HG03460 (cell line): ENCODE data around the gene TP53BP2.
A peak's percentile ranks its signal among the peaks of the same experiment; 100 is the strongest.

ENCODE experiments used
- ATAC-seq: cut with Tn5 transposase; IDR thresholded peaks from one replicate; pipeline ENCODE4 v1.9.1; 2021; ENCODE audit not compliant: unreplicated experiment

The TP53BP2 gene

DNA sequence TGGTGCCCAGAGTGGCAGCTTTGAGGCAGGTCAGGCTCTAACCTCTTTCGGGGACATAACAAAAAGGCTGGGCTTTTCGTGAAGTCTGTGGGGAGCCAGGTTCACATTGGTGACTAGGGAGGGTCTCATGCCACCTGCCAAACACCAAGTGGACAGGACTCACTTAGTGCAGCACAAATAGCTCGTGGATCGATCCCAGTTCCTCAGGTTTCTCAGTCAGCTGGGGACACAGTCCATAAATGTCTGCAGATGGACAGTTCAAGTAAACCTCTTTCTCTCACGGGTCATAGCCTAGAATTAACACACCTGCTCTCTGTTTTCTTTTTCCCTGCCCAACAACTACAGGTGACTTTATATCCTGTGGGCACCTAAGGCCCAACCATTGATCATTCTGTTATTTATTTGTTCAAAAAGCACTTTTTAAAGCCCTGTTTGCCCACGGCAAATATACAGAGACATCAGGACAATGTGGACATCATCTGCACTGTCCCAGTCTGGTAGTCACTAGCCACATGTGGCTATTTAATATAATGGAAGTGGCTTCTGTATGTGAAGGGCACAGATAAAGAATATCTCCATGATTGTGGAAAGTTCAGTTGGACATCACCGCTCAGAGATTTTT, 79.9 kb downstream of the TP53BP2 start:
- ATAC-seq = no peak

DNA sequence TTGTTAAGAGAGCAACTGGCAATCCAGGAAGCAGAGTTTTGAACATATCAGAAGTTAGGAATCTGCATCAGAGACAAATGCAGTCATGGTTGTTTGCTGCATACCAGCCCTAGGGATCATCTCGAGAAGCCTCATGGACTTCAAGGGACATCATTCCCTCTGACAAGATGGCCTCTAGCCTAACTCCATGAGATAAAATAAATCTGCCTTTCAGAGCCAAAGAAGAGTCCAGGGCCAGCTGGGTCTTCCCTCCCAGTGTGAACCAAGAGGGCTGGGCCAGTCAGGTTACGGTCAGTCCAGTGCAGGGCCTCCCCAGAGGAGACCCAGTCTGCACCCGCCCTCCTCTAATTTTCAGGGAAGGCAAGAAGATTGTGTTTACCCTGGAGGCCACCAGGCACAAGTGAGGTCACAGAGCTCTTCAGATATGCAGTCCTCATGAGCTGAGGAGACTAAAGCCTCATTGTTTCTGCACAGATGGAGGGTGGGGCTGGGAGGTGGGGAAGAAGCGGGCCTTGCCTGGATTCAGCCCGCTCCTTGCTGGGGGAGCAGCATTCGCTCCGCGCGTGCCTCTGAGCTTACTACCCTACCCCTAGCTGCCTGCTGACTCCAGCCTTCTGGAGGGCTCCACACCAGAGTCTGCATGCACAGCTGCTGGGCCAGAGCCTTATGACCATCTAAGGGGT, 80.6 kb downstream of the TP53BP2 start:
- no peak for ATAC-seq

DNA sequence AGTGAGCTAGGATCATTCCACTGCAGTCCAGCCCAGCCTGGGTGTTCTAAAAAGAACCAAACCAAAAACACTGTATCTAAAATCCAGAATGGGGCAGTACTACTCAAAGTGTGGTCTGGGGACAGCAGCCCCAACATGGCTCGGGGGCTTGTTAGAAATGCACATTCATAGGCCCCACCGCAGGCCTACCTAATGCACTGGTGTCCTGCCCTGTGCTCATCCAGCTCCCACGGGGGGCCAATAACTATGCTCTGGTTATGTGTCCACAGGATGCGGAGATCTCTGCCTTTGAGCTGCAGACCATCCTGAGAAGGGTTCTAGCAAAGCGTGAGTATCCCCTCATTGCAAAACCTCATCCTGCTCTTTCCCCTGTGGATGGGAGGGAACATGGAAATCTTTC, 81.9 kb downstream of the TP53BP2 start:
- ATAC-seq = no peak

DNA sequence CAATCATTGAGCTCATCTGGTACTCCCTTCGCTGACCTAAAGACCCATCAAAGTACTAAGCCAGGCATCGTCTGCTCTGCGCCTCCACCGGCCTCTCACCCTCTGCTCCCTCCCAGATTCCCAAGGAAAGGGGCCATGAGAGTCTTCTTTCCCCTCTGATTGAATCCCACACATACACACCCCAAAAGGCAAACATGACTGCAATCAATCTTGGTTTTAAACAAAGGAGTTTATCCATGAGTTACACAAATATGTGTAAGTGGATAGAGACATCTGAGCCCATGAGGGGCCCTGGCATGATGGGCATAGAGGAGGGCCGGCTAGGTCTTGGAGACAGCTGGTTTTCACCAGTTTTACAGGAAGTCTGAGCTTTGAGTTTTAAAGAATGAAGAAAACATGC, 82.5 kb downstream of the TP53BP2 start:
- ATAC-seq = no peak

DNA sequence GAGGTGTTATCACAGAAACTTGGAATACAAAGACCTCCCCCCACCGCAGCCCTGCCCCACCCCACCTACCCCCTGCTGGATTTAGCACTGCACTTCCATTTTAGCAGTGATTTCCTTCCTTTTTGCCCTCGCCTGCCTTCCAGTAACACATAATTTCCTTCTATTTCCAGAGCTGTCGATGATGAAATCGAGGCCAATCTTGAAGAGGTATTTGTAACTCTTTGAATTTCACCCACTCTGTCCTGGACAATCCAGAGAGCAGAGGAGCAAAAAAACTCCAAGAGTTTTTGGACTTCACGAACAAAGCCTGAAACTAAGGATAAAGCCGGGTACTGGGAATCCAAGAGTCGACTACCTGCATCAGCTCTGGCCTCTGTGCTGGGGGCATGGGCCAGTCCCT, 84.3 kb downstream of the TP53BP2 start:
- no peak for ATAC-seq

DNA sequence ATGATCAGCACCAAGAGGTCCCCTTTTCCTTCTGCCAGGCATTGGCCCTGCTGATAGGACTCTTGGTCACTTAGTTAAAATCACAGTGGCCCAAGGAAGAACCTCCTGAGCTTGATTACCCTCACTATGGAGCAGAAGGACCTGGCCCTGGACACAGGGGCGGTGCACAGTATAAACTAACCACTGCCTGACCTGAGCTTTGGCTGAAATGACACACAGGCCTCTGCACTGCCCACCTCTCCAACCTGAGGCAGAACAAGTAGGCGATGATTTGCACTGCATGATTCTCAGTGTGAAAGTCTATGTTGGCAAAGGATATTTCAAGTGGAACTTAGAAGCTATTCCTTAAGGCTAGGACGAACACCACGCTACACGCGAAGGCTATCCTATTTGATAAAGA, 84.9 kb downstream of the TP53BP2 start:
- no peak for ATAC-seq

DNA sequence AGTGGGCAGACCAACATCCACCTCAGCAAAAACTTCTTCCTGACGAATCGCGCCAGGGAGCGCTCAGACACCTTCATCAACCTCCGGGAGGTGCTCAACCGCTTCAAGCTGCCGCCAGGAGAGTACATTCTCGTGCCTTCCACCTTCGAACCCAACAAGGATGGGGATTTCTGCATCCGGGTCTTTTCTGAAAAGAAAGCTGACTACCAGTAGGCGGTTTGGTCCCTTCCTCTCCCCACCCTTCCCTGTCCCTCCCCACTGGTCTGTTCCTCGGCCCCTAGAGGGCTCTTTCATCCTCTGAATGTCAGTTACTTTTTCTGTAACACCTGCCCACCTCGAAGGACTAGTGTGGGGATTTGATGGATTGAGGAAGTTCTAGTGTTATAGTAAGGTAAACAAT, 86.5 kb downstream of the TP53BP2 start:
- no peak for ATAC-seq

DNA sequence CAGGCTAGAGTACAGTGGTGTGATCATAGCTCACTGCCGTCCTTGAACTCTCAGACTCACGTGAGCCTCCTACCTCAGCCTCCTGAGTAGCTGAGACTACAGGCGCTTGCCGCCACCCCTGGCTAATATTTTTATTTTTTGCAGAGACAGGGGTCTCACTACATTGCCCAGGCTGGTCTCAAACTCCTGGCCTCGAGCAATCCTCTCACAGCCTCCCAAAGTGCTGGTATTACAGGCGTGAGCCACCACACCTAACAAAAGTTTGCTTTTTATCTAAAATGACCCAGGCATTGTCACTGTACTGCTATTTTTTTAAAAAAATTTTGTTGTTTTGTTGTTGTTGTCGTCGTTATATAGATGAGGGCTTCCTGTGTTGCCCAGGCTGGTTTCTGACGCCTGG, 87.0 kb downstream of the TP53BP2 start:
- ATAC-seq = no peak

DNA sequence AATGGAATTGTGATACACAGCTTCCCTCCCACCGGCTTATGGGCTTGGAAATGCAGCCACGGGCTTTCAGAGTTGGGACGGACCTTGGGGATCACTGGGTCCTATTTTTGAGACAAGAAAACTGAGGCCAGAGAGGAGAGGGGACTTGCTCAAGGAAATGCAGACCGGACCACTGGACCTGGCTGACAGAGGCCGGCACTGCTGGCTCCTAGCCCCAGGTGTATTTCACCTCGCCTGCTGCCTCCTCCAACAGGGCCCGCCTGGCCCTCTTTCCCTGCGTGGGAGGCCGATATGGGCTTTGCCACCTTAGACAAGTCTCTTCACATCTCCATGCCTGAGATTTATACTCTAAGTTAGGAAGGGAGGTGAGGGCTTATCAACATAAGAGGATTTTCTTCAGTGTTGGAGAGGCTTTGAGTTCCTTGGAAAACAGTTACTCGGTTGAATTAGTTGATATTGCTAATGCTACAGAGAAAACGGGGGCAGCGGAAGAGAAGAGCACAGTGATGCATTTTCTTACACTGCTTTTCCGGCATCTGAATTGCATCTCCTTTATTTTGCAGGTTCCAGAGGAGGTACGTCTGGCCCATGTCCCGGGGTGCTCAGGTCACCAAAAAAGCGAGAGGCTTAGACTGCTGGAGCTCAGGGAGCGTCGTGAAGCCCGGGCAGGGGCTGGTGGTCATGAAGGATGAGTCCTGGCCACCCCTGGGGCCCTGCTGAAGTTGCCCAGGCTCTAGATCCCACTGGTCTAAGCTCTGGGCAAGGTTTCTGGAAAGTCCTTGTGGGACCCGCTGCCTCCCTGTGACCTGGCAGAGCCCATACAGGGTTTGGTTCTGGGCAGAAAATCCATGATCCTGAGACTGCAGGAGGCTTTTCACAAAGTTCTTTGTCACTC, 88.7 kb downstream of the TP53BP2 start:
- ATAC-seq = no peak

DNA sequence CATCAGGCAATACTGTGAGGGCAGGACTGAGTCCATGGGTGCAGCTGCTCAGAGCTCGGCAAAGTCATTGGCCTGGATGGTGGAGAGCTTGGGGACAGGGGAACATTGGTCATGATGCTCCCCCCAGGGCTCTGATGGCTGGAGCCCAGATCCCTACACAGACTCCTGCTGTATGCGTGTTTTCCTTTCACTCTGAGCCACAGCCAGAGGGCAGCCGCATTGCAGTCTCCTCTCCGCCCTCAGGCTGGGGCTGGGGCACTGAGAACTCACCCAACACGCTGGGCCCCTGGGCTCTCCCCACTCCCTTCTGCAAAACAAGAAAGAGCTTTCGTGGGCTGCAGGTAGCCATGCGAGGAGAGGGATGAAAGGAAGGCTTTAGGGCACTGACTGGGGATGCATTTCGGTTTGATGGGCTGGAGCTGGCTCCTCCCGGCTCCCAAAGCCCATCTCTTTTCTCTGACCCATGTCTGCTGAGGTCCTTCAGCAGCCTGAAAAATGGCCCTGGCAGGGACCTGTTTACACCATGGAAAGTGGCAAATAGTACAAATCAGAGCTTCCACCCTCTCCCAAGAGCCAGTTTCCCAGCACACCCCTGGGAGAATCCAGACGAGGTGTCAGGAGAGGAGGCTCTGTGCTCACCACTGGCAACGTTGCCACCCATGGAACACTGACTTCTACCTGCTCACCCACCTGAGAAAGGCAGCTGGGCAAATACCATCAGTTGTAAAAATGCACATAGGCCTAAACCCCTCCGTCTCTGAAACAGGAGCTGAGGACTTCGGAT, 89.6 kb downstream of the TP53BP2 start:
- no peak for ATAC-seq

DNA sequence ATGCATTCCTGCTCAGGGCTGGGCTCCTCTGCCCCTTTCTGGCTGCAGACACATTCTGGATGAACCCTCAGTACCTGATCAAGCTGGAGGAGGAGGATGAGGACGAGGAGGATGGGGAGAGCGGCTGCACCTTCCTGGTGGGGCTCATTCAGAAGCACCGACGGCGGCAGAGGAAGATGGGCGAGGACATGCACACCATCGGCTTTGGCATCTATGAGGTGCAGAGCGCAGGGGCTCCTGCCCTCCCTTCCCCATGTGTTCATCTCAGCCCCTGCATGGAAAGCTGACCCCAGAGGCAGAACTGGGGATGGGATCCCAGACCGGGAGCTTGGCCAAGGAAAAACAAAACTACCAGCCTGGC, 90.3 kb downstream of the TP53BP2 start:
- ATAC-seq = no peak

DNA sequence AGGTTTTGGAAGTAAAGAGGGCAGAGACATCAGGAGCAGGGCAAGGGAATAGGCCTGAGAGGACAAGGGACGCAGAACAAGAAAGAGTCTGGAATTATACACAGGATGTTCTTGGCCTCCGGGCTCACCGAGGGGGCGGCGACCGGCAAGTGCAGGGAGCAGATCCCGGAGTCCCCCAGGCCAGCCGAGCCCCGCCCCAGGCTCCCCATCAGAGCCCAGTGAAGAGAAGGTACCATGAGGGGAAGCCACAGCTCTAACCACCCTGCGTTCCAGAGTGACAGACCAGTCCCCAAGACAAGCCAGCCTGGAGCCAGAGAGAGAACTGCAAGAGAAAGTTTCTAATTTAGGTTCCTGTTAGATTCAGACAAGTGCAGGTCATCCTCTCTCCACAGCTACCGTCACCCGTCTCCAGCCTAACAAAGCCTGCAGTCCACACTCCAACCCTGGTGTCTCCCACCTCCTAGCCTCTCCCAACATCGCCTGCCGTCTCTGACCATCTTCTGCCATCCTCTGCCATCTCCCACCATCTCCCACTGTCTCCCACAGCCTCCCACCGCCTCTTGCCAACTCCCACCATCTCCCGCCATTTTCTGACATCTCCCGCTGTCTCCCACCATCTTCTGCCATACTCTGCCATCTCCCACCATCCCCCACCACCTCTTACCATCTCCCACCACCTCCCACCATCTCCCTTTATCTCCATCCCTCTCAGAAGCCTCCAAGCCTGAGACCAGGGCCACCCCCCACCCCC, 90.9 kb downstream of the TP53BP2 start:
- no peak for ATAC-seq

DNA sequence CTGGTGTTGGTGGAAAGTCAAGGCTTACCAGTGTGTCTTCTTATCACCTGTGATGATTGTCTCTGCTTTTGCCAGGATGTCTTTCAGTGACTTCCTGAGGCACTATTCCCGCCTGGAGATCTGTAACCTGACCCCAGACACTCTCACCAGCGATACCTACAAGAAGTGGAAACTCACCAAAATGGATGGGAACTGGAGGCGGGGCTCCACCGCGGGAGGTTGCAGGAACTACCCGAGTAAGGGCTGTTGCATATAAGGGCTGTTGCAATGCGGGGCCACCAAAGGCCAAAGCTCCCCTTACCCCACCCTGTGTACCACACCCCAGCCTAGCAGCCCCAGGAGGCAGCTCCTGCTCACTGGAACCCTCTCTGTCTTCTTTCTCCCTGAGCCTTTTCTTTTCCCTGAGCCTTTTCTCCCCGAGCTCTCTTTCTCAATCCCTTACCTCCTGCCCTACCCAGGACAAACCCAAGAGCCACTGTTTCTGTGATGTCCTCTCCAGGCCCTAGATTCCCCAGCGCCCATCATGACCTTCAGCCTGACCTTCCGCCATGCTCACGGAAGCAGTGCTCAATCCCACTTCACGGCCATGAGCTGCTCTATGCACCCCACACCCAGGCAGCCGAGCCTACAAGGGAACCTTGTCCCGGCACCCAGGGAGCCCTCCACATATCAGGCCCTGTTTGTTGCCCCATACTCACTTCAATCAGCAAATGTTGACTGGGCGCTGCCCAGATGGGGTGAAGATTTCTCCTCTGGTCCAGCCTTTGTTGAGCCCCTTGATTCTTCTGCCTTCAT, 92.8 kb downstream of the TP53BP2 start:
- no peak for ATAC-seq

DNA sequence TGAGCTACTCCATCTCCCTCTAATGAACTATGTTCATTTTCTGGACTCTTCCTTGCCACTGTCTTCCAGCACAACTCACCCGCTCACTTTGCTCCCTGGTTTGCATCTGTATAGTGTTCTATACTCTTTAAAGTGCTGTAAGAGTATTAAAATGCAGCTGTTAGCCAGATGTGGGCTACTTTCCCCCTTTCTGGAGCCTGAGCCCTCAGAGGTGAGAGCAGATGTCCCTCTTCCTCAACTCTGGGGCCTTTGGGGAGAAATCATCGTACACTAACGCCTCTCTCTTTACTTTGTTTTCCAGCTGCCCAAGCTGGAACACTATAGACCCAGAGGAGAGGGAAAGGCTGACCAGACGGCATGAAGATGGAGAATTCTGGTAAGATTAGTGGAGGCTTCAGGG, 94.1 kb downstream of the TP53BP2 start:
- ATAC-seq = no peak

DNA sequence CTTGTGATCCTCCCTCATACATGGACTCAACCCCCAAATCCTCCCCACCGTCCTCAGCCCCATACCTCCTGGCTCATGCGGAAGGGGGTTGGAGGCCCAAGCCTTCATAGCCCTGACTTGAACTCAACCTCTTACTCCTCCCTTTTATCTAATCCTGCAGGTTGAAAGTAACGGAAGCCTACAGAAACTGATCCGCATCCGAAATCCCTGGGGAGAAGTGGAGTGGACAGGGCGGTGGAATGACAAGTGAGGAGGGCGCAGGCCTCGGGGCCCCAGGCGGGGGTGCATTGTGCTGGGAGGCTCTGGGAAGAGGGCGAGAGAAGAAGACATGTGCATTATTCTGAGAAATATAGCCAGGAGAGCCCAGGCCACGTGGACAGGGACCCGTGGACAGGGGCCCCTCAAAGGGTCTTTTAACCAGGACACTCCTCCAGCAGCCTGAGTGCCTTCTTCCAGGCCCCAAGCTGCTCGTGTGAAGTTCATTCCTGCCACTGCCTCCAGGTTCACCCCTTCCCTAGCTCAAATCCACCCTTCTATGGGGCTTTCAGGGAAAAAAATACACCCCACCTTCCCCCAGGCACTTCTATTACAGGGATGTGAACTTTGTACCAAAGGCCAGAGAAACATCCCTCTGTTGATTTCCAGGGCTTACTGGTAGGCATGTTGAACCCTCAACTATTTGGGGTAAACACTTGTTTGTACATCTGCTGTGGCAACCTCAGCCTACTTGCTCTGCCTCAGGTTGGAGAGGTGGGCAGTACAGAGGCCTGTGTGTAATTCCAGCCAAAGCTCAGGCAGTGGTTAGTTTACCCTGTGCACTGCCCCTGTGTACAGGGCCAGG, 94.8 kb downstream of the TP53BP2 start:
- ATAC-seq = no peak

DNA sequence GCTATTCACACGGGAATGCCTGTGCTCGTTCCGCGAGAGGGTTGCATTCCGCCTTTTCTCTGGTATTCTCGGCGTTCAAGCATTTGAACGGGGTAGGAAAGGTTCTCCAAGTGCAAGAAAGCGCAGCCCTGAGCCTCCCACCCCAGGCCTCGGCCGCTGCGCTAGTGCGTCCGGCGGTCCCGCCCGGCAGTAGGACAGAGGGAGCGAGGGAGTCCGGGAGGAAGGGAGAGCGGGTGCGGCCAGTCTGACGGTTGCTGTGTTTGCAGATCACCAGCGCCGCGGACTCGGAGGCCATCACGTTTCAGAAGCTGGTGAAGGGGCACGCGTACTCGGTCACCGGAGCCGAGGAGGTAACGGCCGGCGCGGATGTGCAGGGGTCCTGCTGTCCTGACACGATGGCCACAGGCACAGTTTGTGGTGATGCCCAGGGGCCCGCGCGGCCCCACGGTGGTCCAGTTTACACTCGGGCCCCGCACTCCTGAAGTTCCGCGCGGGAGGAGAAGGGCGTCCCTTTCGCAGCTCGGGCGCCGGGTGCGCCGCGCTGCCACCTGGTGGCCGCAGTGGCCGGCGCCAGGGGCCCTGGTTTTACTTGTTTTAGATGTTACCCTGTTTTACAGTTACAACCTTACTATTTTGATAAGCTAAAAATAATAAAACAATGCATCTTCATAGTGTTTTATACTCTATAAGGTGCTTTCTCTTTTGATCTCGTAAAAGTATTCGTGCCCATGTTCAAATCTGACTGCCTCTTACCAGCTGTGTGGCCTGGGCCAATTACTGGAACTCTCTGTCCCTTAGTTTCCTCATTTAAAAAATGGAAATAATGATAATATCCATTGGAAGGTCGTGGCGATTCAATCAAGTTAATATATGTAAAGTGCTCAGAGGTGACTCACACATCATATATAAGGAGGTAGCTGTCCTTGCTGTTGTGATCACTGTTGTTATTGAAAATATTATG, 96.7 kb downstream of the TP53BP2 start:
- peak; percentile 74 for ATAC-seq

DNA sequence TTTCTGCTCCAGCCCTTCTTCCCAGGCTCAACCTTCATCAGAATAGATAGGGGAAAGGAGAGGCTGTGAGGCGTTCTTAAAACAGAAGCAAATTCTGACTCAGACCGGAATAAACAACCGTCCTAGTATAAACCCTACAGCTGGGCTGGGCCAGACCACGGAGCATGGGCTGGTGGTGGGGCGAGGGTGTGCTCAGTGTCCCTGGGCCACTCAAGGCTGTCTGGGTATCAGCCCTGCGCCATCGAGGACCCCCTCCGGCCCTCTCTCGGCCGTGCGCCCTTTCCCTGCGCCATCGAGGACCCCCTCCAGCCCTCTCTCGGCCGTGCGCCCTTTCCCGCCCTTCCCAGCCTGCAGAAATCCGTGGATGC, 97.4 kb downstream of the TP53BP2 start:
- peak; percentile 65 for ATAC-seq

DNA sequence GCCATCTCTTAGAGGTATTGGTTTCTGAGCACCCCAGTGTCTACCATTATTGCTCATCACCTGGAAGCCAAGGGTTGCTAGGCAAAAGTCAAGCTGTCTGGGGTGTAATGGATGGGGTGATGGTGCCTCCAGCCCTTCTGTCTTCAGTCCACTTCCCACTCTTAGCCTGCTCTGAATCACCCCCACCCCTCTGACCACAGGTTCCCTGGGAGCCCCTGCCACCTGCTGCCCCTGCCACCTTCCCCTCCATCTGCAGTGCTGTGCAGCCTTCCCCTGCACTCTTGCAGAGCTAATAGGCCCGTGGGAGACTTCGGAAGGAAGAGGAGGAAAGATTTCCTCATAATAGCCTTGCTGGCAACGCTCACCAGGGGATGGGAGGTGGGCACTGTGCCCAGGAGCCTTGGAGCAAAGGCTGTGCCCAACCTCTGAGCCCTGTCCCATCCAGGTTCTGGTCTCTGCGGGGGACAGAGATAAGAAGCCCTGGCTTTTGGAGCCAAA, 97.9 kb downstream of the TP53BP2 start:
- no peak for ATAC-seq
